ENCODE measurements around the gene SPRN.

SPRN gene

DNA sequence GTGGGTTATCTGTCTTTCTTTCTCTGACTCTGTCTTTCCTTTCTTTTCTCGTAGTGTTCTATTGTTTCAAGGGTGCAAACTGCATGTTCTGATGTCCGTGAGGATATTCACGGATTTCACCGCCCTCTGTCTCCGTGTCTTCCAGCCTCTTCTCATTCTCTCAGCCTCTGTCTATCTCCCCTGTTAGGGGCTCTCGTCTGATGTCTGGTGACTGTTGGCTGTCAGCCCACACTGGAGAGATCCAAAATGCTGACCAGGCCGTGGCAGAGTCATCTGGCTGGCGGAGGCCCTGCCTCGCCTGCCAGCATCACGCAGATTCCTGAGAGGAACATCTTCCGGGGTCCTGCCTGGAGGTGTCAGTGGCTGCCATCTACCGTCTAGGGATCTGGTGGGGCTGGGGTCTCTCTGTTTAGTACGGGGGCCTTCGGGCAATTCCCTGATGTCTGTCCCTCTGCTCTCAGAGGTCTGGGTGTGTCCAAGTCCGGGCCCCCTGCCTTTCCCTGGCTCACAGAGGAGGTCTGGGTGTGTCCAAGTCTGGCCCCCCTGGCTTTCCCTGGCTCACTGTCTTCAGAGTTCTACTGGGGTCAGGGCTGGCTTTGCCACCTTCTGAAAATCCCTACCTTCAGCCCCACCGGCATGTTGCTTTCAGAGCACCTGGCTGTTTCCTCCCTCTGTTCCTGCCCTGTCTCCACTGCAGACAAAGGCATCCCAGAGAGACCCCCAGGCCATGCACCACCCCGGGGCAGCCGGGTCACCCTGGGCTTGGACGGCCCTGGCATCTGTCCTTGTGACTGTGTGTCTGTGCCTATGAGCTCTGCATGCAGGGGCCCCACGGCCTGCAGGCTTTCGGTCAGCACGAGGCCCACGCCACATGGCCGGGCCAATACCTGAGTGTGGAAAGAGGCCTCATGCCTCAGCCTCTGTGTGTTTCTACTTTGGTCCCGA is 15.4 kb upstream of the SPRN start:
- TF ChIP-seq, protein P1, sequence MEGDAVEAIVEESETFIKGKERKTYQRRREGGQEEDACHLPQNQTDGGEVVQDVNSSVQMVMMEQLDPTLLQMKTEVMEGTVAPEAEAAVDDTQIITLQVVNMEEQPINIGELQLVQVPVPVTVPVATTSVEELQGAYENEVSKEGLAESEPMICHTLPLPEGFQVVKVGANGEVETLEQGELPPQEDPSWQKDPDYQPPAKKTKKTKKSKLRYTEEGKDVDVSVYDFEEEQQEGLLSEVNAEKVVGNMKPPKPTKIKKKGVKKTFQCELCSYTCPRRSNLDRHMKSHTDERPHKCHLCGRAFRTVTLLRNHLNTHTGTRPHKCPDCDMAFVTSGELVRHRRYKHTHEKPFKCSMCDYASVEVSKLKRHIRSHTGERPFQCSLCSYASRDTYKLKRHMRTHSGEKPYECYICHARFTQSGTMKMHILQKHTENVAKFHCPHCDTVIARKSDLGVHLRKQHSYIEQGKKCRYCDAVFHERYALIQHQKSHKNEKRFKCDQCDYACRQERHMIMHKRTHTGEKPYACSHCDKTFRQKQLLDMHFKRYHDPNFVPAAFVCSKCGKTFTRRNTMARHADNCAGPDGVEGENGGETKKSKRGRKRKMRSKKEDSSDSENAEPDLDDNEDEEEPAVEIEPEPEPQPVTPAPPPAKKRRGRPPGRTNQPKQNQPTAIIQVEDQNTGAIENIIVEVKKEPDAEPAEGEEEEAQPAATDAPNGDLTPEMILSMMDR (IDR thresholded peaks at IDR 0.05), result no peak

DNA sequence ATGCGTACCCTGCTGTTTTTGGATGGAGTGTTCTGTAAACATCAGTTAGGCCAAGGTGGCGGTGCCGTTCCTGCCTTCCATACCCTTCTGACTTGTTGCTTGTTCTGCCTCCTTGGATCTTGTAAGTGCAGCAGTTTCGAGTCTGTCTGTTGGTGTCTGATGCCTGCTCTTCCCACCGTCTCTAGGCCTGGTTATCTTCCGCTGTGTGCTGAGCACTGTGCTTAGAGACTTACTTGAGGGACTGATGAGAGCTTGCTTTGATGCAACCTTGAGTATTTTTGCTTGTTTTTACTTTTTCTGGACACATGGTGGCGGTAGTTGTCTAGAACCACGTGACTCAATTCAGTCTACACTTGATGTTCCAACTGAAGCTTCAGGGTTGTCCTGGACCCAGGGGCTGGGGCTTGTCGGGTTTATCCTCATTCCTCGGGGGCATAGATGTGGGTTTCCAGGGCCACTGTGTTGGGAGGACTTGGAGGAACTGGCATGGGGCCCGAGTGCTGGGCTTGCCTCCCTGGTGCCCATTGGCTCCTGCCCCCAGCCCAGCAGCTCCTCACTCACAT is 14.4 kb upstream of the SPRN start:
- TF ChIP-seq, protein P1 (IDR thresholded peaks at IDR 0.05), result peak; percentile 48

DNA sequence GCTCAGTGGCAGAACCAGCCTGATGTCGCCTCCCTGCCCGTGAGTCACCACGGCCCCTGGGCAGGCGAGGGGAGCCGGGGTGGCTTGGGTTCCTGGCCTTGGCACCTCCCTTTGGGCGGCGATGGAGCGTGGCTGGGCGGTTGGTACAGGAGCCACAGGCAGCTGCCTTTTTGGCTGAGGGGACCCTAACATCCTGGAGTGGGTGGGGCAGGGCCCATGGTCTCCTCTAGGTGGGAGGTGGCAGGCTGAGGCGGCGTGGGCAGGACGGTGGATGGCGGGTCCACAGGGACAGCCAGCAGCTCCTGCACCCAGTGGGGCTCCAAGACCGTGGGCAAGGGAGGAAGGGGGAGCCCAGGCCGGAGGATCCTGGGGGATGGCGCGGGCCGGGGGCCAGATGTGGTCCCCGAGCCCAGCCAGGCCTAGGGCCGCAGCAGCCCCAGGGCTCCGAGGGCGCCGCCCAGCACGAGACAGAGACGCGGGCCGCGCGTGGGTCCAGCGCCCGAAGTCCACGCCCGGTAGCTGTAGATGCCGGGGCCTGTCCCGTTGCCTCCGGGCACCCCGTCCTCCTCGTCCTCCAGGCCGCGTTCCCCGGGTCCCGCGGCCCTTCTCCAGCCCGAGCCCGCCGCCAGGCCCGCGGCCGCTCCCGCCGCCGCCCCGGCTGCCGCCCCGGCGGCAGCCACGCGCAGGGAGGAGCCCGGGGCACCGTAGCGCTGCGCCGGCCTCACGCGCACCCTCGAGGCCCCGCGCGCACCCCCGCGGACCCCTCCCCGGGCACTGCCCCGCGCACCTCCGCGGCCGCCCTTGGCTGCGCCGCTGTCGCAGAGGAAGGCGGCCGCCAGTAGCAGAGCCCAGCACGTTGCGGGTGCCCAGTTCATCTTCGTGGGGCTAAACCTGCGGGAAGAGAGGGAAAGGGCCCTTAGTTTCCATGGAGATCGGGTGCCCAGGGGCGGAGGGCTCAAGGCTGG is 1.3 kb downstream of the SPRN start:
- TF ChIP-seq, protein P1 (IDR thresholded peaks at IDR 0.05), result no peak

DNA sequence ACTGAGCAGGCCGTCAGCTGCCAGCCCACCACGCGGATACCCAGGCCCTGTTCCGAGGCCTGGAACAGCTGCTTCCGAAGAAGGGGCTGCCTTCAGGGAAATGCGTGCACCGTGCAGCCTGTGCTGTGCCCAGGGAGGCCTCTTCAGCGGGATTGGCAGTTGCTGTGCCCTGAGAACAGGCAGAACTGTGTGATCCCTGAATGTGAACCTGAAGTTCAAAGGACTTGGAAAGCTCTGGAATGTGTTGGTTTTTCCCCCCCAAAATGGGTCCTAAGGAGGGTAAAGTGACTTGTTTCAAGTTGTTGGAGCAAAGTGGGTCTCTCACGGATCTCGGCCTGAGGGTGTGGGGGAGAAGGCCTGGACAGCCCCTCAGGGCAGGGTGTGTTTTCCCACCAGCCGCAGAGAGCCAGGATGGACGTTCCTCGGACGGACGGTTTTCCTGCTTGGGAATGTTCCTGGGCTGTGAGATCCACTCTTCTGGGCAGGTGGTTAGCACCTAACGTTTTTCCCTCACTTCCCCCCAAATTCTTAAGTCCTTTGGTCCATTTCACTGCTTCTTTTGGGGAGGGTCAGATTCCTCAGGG is 2.1 kb downstream of the SPRN start:
- TF ChIP-seq, protein P1 (IDR thresholded peaks at IDR 0.05), result no peak

DNA sequence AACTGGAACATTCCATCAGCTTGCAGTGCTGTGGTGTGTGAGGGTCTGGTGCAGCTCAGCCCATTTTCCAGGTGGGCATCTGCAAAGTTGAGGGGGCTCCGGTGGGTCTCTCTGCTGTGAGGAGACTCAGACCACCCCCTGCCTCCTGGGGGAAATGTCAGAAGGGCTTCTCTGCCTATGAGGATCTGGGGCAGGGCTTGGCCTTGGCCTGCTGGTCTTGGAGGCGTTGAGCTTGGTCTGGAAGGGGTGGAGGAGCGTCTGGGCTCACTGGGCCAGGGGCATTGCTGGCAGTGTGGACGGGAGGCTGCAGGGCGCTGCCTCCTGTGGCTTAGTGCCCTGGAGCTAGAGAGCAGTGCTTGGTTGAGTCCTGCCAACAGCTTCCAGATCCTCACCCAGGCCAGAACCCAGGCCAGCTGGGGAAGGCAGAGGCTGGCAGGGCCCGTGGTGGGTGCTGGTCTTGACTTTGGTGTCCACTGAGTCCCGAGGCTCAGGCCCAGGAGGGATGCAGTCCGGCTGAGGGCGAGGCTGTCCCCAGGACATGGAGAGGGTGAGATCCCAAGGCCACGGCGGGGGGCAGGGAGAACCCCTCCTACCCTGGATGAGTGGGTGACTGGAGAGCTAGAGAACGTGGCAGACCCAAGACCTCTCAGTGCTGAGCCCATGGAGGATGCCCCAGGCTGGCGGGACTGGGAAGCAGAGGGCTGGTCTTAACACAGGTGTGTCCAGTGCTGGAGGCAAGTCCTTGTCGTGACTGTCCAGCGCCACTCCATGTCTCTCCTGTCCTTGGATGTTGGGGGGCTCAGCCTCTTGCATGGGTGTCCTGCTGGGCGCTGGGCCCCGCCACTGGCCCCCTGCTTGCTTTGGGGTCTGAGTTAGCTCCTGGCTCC is 2.8 kb downstream of the SPRN start:
- TF ChIP-seq, protein P1 (IDR thresholded peaks at IDR 0.05), result no peak

DNA sequence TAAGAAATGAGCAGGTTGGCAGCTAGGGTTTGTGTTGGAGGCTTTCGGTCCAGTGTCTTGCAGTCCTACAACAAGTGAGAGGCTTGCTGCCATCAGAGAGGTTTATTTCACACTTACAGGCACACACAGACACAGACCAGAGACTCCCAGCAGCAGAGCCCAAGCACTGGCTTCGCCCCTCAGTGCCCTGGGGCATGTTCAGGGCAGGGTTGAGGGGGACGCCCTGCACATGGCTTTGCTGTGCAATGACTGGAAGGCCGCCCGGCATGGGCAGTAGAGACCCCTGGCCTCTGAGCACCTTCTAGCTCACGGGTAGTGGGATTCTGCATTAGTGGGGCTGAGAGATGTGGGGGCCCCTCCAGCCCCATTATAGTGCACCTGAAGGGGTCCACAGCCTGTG is 3.8 kb downstream of the SPRN start:
- TF ChIP-seq, protein P1 (IDR thresholded peaks at IDR 0.05), result no peak
